Measurements from ENCODE around the gene TBC1D17. TPM values are rescaled to one million over a fixed set of nuclear protein-coding genes. Genes with fewer than 3 reads are reported as not detected.

The TBC1D17 gene
- total and polyA plus RNA-seq, 10 of the 15 experiments (the other 5 are each of a cell fraction or from before 2014, with no cell fraction given): 0.42 to 20.4 (median 11.2) TPM

- TF ChIP-seq KLF5 (IDR thresholded peaks at IDR 0.05; ENCODE audit: partially characterized antibody) (peak; percentile 6), IRF3 (IDR thresholded peaks at IDR 0.05) (no peak), ZNF207 (IDR thresholded peaks at IDR 0.05; ENCODE audit: borderline replicate concordance) (no peak), MLLT1 (IDR thresholded peaks at IDR 0.05) (peak; percentile 70; the same call in 1 of the 2 replicates), FOXK2 (IDR thresholded peaks at IDR 0.05) (no peak), ZZZ3 (IDR thresholded peaks at IDR 0.05; ENCODE audit: control insufficient read depth, insufficient read length, low read depth) (no peak), CHD1 (IDR thresholded peaks at IDR 0.05; ENCODE audit: low read depth, low read length) (no peak; the same call in 1 of the 2 replicates), POLR2AphosphoS2 (IDR thresholded peaks at IDR 0.05; ENCODE audit: low read depth, low read length) (peak; percentile 96; the same call in 1 of the 2 replicates), BCL3 (IDR thresholded peaks at IDR 0.05; ENCODE audit: borderline replicate concordance, insufficient read depth, low read depth, low read length, poor library complexity, severe bottlenecking) (no peak), NFIC (IDR thresholded peaks at IDR 0.05; ENCODE audit: low read depth, low read length) (no peak), POLR2AphosphoS5 (IDR thresholded peaks at IDR 0.05; ENCODE audit: low read length) (peak; percentile 91), MTA2 (IDR thresholded peaks at IDR 0.05; ENCODE audit: low read depth) (no peak), SIN3A (IDR thresholded peaks at IDR 0.05; ENCODE audit: low read depth, low read length) (peak; percentile 81), ZNF217 (IDR thresholded peaks at IDR 0.05) (no peak), SKIL (IDR thresholded peaks at IDR 0.05; ENCODE audit: low read depth, poor library complexity, severe bottlenecking) (no peak), CHD4 (IDR thresholded peaks at IDR 0.05) (no peak), DPF2 (IDR thresholded peaks at IDR 0.05) (peak; percentile 62), HDAC2 (IDR thresholded peaks at IDR 0.05) (no peak), NR2F1 (conservative IDR thresholded peaks at IDR 0.05) (no peak), MXI1 (IDR thresholded peaks at IDR 0.05; ENCODE audit: low read depth, low read length) (peak; percentile 38; the same call in 1 of the 2 replicates), CBX3 (IDR thresholded peaks at IDR 0.05; ENCODE audit: borderline replicate concordance, low read depth) (no peak), FOXM1 (IDR thresholded peaks at IDR 0.05; ENCODE audit: low read depth, low read length) (no peak), GABPA (IDR thresholded peaks at IDR 0.05; ENCODE audit: low read depth) (no peak)
These were observed 52.3 kb downstream of the TBC1D17 start (continued) for GRCh38 chr19:49929611-49930482.
